ENCODE data around the gene CDC6.

The CDC6 gene

GRCh38 chr17:40309949-40310510, 22.4 kb downstream of the CDC6 start:
- no peaks in the 10 kb centered on the region for H3K27me3 ChIP-seq (replicated peaks in 2 of 5; ENCODE audit: control insufficient read depth in 4 of 5, insufficient read depth in 5 of 5, low read length in 4 of 5)
- H3K9me3 ChIP-seq (ENCODE audit: control extremely low read depth in 1 of 5, control insufficient read depth in 4 of 5, insufficient read depth in 2 of 5, low read depth in 1 of 5, low read length in 4 of 5), result no peaks in the 10 kb centered on the region
- H3K4me1 ChIP-seq (ENCODE audit: control extremely low read depth in 1 of 4, control insufficient read depth in 4 of 4, insufficient read depth in 4 of 4, low read length in 3 of 4), result peaks cover 30 to 90% (median 83%) of the 10 kb centered on the region in 4 experiments
- POLR2A ChIA-PET, result interaction anchor here (1.0 to 1.4 kb wide), 3 partner anchors 13 to 37 kb away, joined by 3 to 6 read pairs (median 4); no protein-coding TSS in a partner anchor
- no peaks in the 10 kb centered on the region for H3K36me3 ChIP-seq (ENCODE audit: control insufficient read depth in 4 of 4, insufficient read depth in 4 of 4, low read length in 3 of 4)
- CTCF ChIA-PET, result interaction anchor here (0.5 to 50.4 kb wide), 11 partner anchors 9 to 1411 kb away, joined by 3 to 1388 read pairs (median 4); partner anchors contain the start of gene GJD3
- WGBS (ENCODE audit: insufficient coverage), result no CpG with 5 or more reads among the region's 2 CpGs
- no peak for DNase-seq
- H3K27ac ChIP-seq (ENCODE audit: insufficient read depth in 1 of 2, low read depth in 1 of 2, low read length in 2 of 2, poor library complexity in 1 of 2, severe bottlenecking in 2 of 2), result no peak overlapping the region
- H3K4me3 ChIP-seq (ENCODE audit: control insufficient read depth in 1 of 7, extremely low read depth in 1 of 7, insufficient read depth in 4 of 7, low read depth in 2 of 7, low read length in 6 of 7), result peak overlapping the region in 2 of 7 experiments; percentile 45 to 75

GRCh38 chr17:40310882-40311391, 23.3 kb downstream of the CDC6 start:
- Histone ChIP-seq H3K9me3 (ENCODE audit: control extremely low read depth in 1 of 5, control insufficient read depth in 4 of 5, insufficient read depth in 2 of 5, low read depth in 1 of 5, low read length in 4 of 5) (no peaks in the 10 kb centered on the region), H3K4me1 (ENCODE audit: control extremely low read depth in 1 of 4, control insufficient read depth in 4 of 4, insufficient read depth in 4 of 4, low read length in 3 of 4) (peaks cover 34 to 97% (median 92%) of the 10 kb centered on the region in 4 experiments), H3K27ac (ENCODE audit: insufficient read depth in 1 of 2, low read depth in 1 of 2, low read length in 2 of 2, poor library complexity in 1 of 2, severe bottlenecking in 2 of 2) (no peak overlapping the region), H3K4me3 (ENCODE audit: control insufficient read depth in 1 of 7, extremely low read depth in 1 of 7, insufficient read depth in 4 of 7, low read depth in 2 of 7, low read length in 6 of 7) (peak overlapping the region in 1 of 7 experiments; percentile 7), H3K27me3 (replicated peaks in 2 of 5; ENCODE audit: control insufficient read depth in 4 of 5, insufficient read depth in 5 of 5, low read length in 4 of 5) (no peaks in the 10 kb centered on the region), H3K36me3 (ENCODE audit: control insufficient read depth in 4 of 4, insufficient read depth in 4 of 4, low read length in 3 of 4) (no peaks in the 10 kb centered on the region)
- 78% methylated on average over 3 of the region's 7 CpGs for WGBS (ENCODE audit: insufficient coverage)
- ChIA-PET CTCF (interaction anchor here (1.1 to 50.4 kb wide), 9 partner anchors 8 to 109 kb away, joined by 3 to 1388 read pairs (median 5); partner anchors contain the start of genes GJD3 and RARA), POLR2A (interaction anchor here (0.6 to 1.7 kb wide), 6 partner anchors 9 to 35 kb away, joined by 3 to 12 read pairs (median 4); no protein-coding TSS in a partner anchor)
- DNase-seq, result no peak

DNA sequence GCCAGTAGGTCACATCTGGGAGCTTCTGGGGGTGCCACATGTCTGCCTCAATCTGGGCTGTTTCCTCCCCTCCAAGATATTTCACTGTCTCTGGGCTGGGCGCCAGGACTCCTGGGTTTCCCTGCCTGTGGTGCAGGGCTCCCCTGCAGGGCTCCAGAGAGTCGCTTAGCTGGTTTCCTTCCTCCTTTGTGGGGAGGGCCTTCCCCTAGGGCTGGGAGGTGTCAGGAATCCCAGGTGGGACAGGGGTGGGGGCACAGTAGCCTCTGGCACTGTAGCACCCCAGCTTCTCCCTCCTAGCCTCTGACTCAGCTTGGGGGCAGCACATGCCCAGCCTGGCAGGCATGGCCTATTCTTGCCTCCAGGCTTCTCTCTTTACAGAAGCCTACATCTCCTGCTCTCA, 23.9 kb downstream of the CDC6 start:
- ChIA-PET CTCF (interaction anchor here (1.1 to 50.4 kb wide), 7 partner anchors 9 to 109 kb away, joined by 3 to 1388 read pairs (median 10); partner anchors contain the start of genes GJD3 and RARA), POLR2A (interaction anchor here (0.7 to 1.7 kb wide), 7 partner anchors 8 to 34 kb away, joined by 3 to 12 read pairs (median 3); no protein-coding TSS in a partner anchor)
- H3K4me3 ChIP-seq (ENCODE audit: control insufficient read depth in 1 of 7, extremely low read depth in 1 of 7, insufficient read depth in 4 of 7, low read depth in 2 of 7, low read length in 6 of 7), result no peak overlapping the region
- no peaks in the 10 kb centered on the region for H3K9me3 ChIP-seq (ENCODE audit: control extremely low read depth in 1 of 5, control insufficient read depth in 4 of 5, insufficient read depth in 2 of 5, low read depth in 1 of 5, low read length in 4 of 5)
- no peak overlapping the region for H3K27ac ChIP-seq (ENCODE audit: insufficient read depth in 1 of 2, low read depth in 1 of 2, low read length in 2 of 2, poor library complexity in 1 of 2, severe bottlenecking in 2 of 2)
- no peaks in the 10 kb centered on the region for H3K27me3 ChIP-seq (replicated peaks in 2 of 5; ENCODE audit: control insufficient read depth in 4 of 5, insufficient read depth in 5 of 5, low read length in 4 of 5)
- DNase-seq, result peak in 2 of 3 donors; percentile 59 to 75
- 0% methylated on average over 1 of the region's 2 CpGs for WGBS (ENCODE audit: insufficient coverage)
- H3K4me1 ChIP-seq (ENCODE audit: control extremely low read depth in 1 of 4, control insufficient read depth in 4 of 4, insufficient read depth in 4 of 4, low read length in 3 of 4), result peaks cover 36 to 98% (median 95%) of the 10 kb centered on the region in 4 experiments
- H3K36me3 ChIP-seq (ENCODE audit: control insufficient read depth in 4 of 4, insufficient read depth in 4 of 4, low read length in 3 of 4), result no peaks in the 10 kb centered on the region

- H3K9me3 ChIP-seq (ENCODE audit: control extremely low read depth in 1 of 5, control insufficient read depth in 4 of 5, insufficient read depth in 2 of 5, low read depth in 1 of 5, low read length in 4 of 5), result no peaks in the 10 kb centered on the region
- H3K4me3 ChIP-seq (ENCODE audit: control insufficient read depth in 1 of 7, extremely low read depth in 1 of 7, insufficient read depth in 4 of 7, low read depth in 2 of 7, low read length in 6 of 7), result no peak overlapping the region
- 50% methylated on average over 5 of the region's 7 CpGs for WGBS (ENCODE audit: insufficient coverage)
- H3K4me1 ChIP-seq (ENCODE audit: control extremely low read depth in 1 of 4, control insufficient read depth in 4 of 4, insufficient read depth in 4 of 4, low read length in 3 of 4), result peaks cover 34 to 98% (median 95%) of the 10 kb centered on the region in 4 experiments
- H3K27ac ChIP-seq (ENCODE audit: insufficient read depth in 1 of 2, low read depth in 1 of 2, low read length in 2 of 2, poor library complexity in 1 of 2, severe bottlenecking in 2 of 2), result no peak overlapping the region
- no peaks in the 10 kb centered on the region for H3K27me3 ChIP-seq (replicated peaks in 2 of 5; ENCODE audit: control insufficient read depth in 4 of 5, insufficient read depth in 5 of 5, low read length in 4 of 5)
- ChIA-PET CTCF (interaction anchor here (0.9 to 50.4 kb wide), 6 partner anchors 9 to 110 kb away, joined by 3 to 1388 read pairs (median 12); partner anchors contain the start of genes GJD3 and RARA), POLR2A (interaction anchor here (0.7 to 1.7 kb wide), 4 partner anchors 9 to 30 kb away, joined by 3 to 12 read pairs (median 4); no protein-coding TSS in a partner anchor)
- DNase-seq, result no peak
- H3K36me3 ChIP-seq (ENCODE audit: control insufficient read depth in 4 of 4, insufficient read depth in 4 of 4, low read length in 3 of 4), result no peaks in the 10 kb centered on the region
Measured at GRCh38 chr17:40312131-40312731, 24.6 kb downstream of the CDC6 start.

DNA sequence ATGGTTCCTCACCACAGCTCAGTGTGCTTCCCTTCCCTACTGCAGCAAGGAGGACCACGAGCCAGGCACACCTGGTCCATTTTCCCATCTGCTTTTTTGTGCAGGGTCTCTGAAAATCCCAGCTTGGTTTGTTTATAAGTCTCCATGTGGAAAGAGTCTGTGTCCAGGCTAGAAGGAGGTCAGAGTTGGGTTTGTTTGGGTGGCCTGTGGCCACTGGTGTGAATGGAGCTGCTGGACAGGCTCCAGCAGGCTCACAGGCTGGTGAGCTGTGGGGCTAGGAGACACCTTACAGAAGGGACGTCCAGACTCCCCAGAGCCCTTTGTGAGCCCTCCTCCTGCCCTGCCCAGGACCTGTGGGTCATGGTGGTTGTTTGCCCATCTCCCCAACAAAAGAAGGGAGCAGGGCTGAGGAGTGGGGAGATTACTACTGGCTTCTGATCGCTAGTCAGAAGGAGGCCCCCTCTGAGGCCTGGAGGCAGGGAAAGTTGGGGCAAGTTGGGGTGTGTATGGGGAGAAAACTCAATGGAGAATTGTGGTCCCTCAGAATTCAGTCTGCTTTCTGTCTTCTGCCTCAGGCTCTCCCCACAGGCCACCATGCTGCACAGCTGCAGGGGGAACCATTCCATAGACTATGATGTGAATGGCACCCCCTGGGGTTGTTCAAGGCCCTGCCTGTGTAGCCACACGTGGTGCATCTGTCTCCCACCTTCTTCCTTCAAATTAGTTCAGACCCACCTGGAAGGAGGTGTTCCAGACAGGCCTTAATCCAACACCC, 25.4 kb downstream of the CDC6 start:
- no peaks in the 10 kb centered on the region for H3K36me3 ChIP-seq (ENCODE audit: control insufficient read depth in 4 of 4, insufficient read depth in 4 of 4, low read length in 3 of 4)
- POLR2A ChIA-PET, result no interaction called here

DNA sequence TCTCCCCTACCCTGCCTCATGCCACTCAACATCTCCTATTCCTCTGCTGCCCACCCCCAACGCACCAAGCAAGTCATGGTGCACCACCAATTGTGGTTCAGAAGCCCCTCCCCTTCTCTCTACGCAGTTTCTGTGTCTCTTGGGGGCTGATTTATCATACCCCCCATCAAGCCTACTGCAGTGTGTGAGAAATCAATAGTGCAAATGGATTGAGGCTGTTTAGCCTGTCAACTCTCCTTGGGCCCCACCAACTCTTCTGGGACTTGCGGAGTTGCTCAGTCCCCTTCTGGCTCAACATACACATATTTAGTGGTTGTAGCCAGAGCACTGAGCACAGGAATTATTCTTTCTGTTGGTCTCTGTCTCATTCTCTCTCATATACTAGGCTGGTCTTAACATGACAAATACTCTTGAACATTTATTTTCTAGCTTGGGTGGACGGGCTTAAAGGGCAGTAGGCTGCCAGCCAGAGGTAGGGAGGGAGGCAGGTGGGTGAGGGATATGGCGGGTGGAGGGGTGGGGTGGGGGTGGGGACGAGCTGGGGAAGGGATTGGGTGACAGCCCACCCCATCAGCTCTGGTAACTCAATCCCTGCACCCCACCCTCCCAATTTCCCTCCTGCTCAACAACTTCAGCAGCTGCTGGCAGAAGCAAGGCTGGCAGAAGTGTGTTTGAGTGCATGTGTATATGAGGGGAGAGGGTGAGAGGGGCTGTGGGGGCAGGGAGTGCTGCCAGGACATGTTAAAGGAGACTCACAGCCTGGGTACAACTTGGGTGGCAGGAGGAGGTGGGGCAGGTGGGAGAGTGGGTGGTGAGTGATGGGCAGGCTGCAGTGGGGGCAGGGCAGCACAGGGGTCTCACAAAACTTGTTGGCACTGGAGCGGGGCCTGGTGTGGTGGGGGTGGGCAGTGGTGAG, 26.2 kb downstream of the CDC6 start:
- WGBS (ENCODE audit: insufficient coverage), result 100% methylated on average over 2 of the region's 7 CpGs
- peak in 1 of 3 donors; percentile 42 for DNase-seq
- H3K36me3 ChIP-seq (ENCODE audit: control insufficient read depth in 4 of 4, insufficient read depth in 4 of 4, low read length in 3 of 4), result no peaks in the 10 kb centered on the region
- H3K4me3 ChIP-seq (ENCODE audit: control insufficient read depth in 1 of 7, extremely low read depth in 1 of 7, insufficient read depth in 4 of 7, low read depth in 2 of 7, low read length in 6 of 7), result no peak overlapping the region
- peaks cover 25 to 97% (median 93%) of the 10 kb centered on the region in 4 experiments for H3K4me1 ChIP-seq (ENCODE audit: control extremely low read depth in 1 of 4, control insufficient read depth in 4 of 4, insufficient read depth in 4 of 4, low read length in 3 of 4)
- H3K9me3 ChIP-seq (ENCODE audit: control extremely low read depth in 1 of 5, control insufficient read depth in 4 of 5, insufficient read depth in 2 of 5, low read depth in 1 of 5, low read length in 4 of 5), result no peaks in the 10 kb centered on the region
- CTCF ChIA-PET, result interaction anchor here (1.0 to 50.4 kb wide), 4 partner anchors 9 to 40 kb away, joined by 3 to 1388 read pairs (median 68); partner anchors contain the start of genes GJD3 and RARA
- H3K27me3 ChIP-seq (replicated peaks in 2 of 5; ENCODE audit: control insufficient read depth in 4 of 5, insufficient read depth in 5 of 5, low read length in 4 of 5), result no peaks in the 10 kb centered on the region
- POLR2A ChIA-PET, result interaction anchor here (0.6 to 1.5 kb wide), 4 partner anchors 10 to 31 kb away, joined by 3 to 16 read pairs (median 3); no protein-coding TSS in a partner anchor
- peak overlapping the region in 1 of 2 experiments; percentile 20 for H3K27ac ChIP-seq (ENCODE audit: insufficient read depth in 1 of 2, low read depth in 1 of 2, low read length in 2 of 2, poor library complexity in 1 of 2, severe bottlenecking in 2 of 2)

More for the DNA sequence above, 25.4 kb downstream of the CDC6 start:
- H3K27me3 ChIP-seq (replicated peaks in 2 of 5; ENCODE audit: control insufficient read depth in 4 of 5, insufficient read depth in 5 of 5, low read length in 4 of 5), result no peaks in the 10 kb centered on the region
- no peak overlapping the region for H3K4me3 ChIP-seq (ENCODE audit: control insufficient read depth in 1 of 7, extremely low read depth in 1 of 7, insufficient read depth in 4 of 7, low read depth in 2 of 7, low read length in 6 of 7)
- DNase-seq, result no peak
- 100% methylated on average over 3 of the region's 4 CpGs for WGBS (ENCODE audit: insufficient coverage)
- H3K9me3 ChIP-seq (ENCODE audit: control extremely low read depth in 1 of 5, control insufficient read depth in 4 of 5, insufficient read depth in 2 of 5, low read depth in 1 of 5, low read length in 4 of 5), result no peaks in the 10 kb centered on the region
- H3K27ac ChIP-seq (ENCODE audit: insufficient read depth in 1 of 2, low read depth in 1 of 2, low read length in 2 of 2, poor library complexity in 1 of 2, severe bottlenecking in 2 of 2), result no peak overlapping the region
- peaks cover 30 to 97% (median 94%) of the 10 kb centered on the region in 4 experiments for H3K4me1 ChIP-seq (ENCODE audit: control extremely low read depth in 1 of 4, control insufficient read depth in 4 of 4, insufficient read depth in 4 of 4, low read length in 3 of 4)
- CTCF ChIA-PET, result interaction anchor here (0.9 to 50.4 kb wide), 5 partner anchors 10 to 41 kb away, joined by 3 to 1388 read pairs (median 20); partner anchors contain the start of genes GJD3 and RARA
